Ovary (tissue), 9 donors: Measurements from ENCODE around the gene RNF17. TPM values are rescaled to one million over a fixed set of nuclear protein-coding genes. Genes with fewer than 3 reads are reported as not detected.

Source experiments
- DNase-seq, 5 donors: peaks; one replicate each; pipeline ENCODE4 v3.0.0-alpha.2; 2019 to 2020
- H3K27ac ChIP-seq, 2 donors: fragments of 200-600 bp; one replicate each; pipeline versions ENCODE4 v1.5.1 to v1.8.0; 2019 to 2022
- H3K27me3 ChIP-seq: fragments of 200-600 bp; one replicate; pipeline ENCODE4 v1.8.0; 2022
- H3K36me3 ChIP-seq: fragments of 200-600 bp; sonication (generic); one replicate; pipeline ENCODE4 v1.5.1; 2019
- H3K4me1 ChIP-seq: one replicate; pipeline ENCODE4 v1.8.1; 2013; ENCODE audit warnings: mild to moderate bottlenecking, moderate library complexity; ENCODE audit not compliant: insufficient read depth
- H3K4me3 ChIP-seq: fragments of 200-600 bp; sonication (generic); one replicate; pipeline ENCODE4 v1.5.1; 2017
- H3K9me3 ChIP-seq, 2 donors: fragments of 200-600 bp in 1 of 2; sonication (generic) in 1 of 2; one replicate each; pipeline versions ENCODE4 v1.5.1 to v1.8.1; 2013 to 2019; ENCODE audit warnings: mild to moderate bottlenecking in 1 of 2, moderate library complexity in 1 of 2
- CTCF ChIP-seq, 3 donors: fragments of 450-650 bp in 2 of 3; fragments of 200-600 bp in 1 of 3; IDR thresholded peaks; one replicate each; pipeline versions ENCODE4 v1.5.1 to v1.8.0; 2016 to 2022; ENCODE audit warnings: antibody characterized with exemption in 3 of 3, mild to moderate bottlenecking in 1 of 3
- EP300 ChIP-seq: sonication (generic); formaldehyde crosslinking; IDR thresholded peaks from one replicate; pipeline ENCODE4 v1.6.1; 2017; ENCODE audit warnings: antibody characterized with exemption
- POLR2A ChIP-seq: fragments of 450-650 bp; IDR thresholded peaks from one replicate; pipeline ENCODE4 v1.6.1; 2017; ENCODE audit warnings: antibody characterized with exemption, mild to moderate bottlenecking, moderate library complexity
- WGBS, 3 donors: extraction: QIAGEN DNeasy Blood & Tissue Kit in 1 of 3; methylation state at CpG; one replicate each; pipeline versions ENCODE4 v1.1.5 to v1.1.7; 2013 to 2017; 5-methylcytosine and 5-hydroxymethylcytosine counted together
- intact Hi-C, 4 donors: fragments of 100-400 bp; cut with DNase I; formaldehyde crosslinking; loops; one replicate each; pipeline versions ENCODE4 v1.11.0 to v1.15.1; 2022 to 2023
- polyA plus RNA-seq, 2 donors: library from polyadenylated mRNA; stranded (reverse); fragments of 200-250 nt in 1 of 2; fragments of 350-450 nt in 1 of 2; fragmentation: Illumina TruSeq in 1 of 2; extraction: RNeasy Lipid Tissue Mini Kit (QIAGEN cat#74804) in 1 of 2; gene quantifications; one replicate each; pipeline ENCODE4 v1.2.3, GENCODE V29; 2013 to 2014
- total RNA-seq, 7 donors: library from RNA; depleted of rRNA in 2 of 7; stranded (reverse); fragments of >200 nt in 2 of 7; fragmentation: NEBNext Ultra II Directional in 3 of 7; extraction: Animal tissue kit (Norgen Biotek cat#: 25700) in 3 of 7; gene quantifications; one replicate each; pipeline versions ENCODE4 v1.1.0 to v1.2.4, GENCODE V29; 2016 to 2023
- donor health status: DM: no; HTN: no; CAD: no; lungs with moderate emphysema.
- donor health status: DM: no; HTN: no; CAD: no.
- donor health status: Bipolar disorder and iron deficiency.
- donor health status: DM: yes; HTN: yes; CAD: no.
- donor health status: DM: no; HTN: no; CAD: no.
- donor health status: DM: yes; HTN: yes; CAD: no.

The RNF17 gene
- total and polyA plus RNA-seq, 9 donors = 0.28 to 0.71 TPM; not detected in 7

- WGBS, 3 donors = 59 to 63% (median 59%) methylated on average over 8 of the region's 8 CpGs
- H3K27ac ChIP-seq = no peak overlapping the region
- DNase-seq = no peak
- no peak for TF ChIP-seq EP300
- TF ChIP-seq CTCF (IDR thresholded peaks at IDR 0.05) = no peak
- no peak for TF ChIP-seq POLR2A
- H3K4me3 ChIP-seq = no peak overlapping the region
- H3K36me3 ChIP-seq = no peaks in the 10 kb centered on the region
- H3K9me3 ChIP-seq = no peaks in the 10 kb centered on the region
- no peaks in the 10 kb centered on the region for H3K4me1 ChIP-seq
- intact Hi-C loops = no loop called here
- H3K27me3 ChIP-seq = no peaks in the 10 kb centered on the region
Measured at GRCh38 chr13:24741791-24742190, 22.2 kb upstream of the RNF17 start.

GRCh38 chr13:24742294-24742693 lies 21.7 kb upstream of the RNF17 start:
- H3K36me3 ChIP-seq = no peaks in the 10 kb centered on the region
- WGBS, 3 donors = 3% methylated on average over 6 of the region's 6 CpGs
- H3K27me3 ChIP-seq = no peaks in the 10 kb centered on the region
- no peak overlapping the region for H3K4me3 ChIP-seq
- no peaks in the 10 kb centered on the region for H3K4me1 ChIP-seq
- intact Hi-C loops = no loop called here
- TF ChIP-seq EP300 = no peak
- TF ChIP-seq POLR2A = no peak
- TF ChIP-seq CTCF (IDR thresholded peaks at IDR 0.05) = no peak
- no peak for DNase-seq
- H3K27ac ChIP-seq = no peak overlapping the region
- H3K9me3 ChIP-seq = no peaks in the 10 kb centered on the region

- intact Hi-C loops = no loop called here
- H3K4me1 ChIP-seq = no peaks in the 10 kb centered on the region
- no peak overlapping the region for H3K27ac ChIP-seq
- no peak overlapping the region for H3K4me3 ChIP-seq
- TF ChIP-seq EP300 = no peak
- no peak for TF ChIP-seq POLR2A
- H3K9me3 ChIP-seq = no peaks in the 10 kb centered on the region
- DNase-seq = no peak
- WGBS, 3 donors = 77 to 87% (median 82%) methylated on average over 4 of the region's 4 CpGs
- no peaks in the 10 kb centered on the region for H3K36me3 ChIP-seq
- no peaks in the 10 kb centered on the region for H3K27me3 ChIP-seq
Measured at GRCh38 chr13:24742977-24743376, 21.0 kb upstream of the RNF17 start.

GRCh38 chr13:24744247-24744646 lies 19.7 kb upstream of the RNF17 start:
- H3K4me1 ChIP-seq = no peaks in the 10 kb centered on the region
- no peaks in the 10 kb centered on the region for H3K9me3 ChIP-seq
- 46 to 66% (median 61%) methylated on average over 5 to 6 of the region's 6 CpGs for WGBS, 3 donors
- intact Hi-C loops = no loop called here
- no peak for DNase-seq
- no peaks in the 10 kb centered on the region for H3K36me3 ChIP-seq
- H3K27me3 ChIP-seq = no peaks in the 10 kb centered on the region
- H3K4me3 ChIP-seq = no peak overlapping the region
- no peak for TF ChIP-seq CTCF (IDR thresholded peaks at IDR 0.05)
- no peak for TF ChIP-seq EP300
- H3K27ac ChIP-seq = no peak overlapping the region

- no peak for TF ChIP-seq POLR2A
- TF ChIP-seq EP300 = no peak
- Histone ChIP-seq H3K27me3 (no peaks in the 10 kb centered on the region), H3K36me3 (no peaks in the 10 kb centered on the region), H3K4me3 (no peak overlapping the region), H3K4me1 (no peaks in the 10 kb centered on the region), H3K9me3 (no peaks in the 10 kb centered on the region), H3K27ac (no peak overlapping the region)
- DNase-seq = no peak
- 47 to 58% (median 56%) methylated on average over 21 to 24 of the region's 24 CpGs for WGBS, 3 donors
- intact Hi-C loops = no loop called here
Measured at GRCh38 chr13:24745516-24745860, 18.5 kb upstream of the RNF17 start.
